Panc1 (cell line): ENCODE results near the gene GRM7. TPM values are rescaled to one million over a fixed set of nuclear protein-coding genes. Genes with fewer than 3 reads are reported as not detected.

Experiments
- ATAC-seq: fragments of 200-7000 bp; cut with Tn5 transposase; 2 replicates; pipeline ENCODE4 v1.9.1; 2020; ENCODE audit warnings: mild to moderate bottlenecking, moderate library complexity
- BruUV-seq: library from RNA; stranded (reverse); fragments of 400-500 nt; replicated peaks from 2 replicates; lab custom pipeline; 2021; lab: Mats Ljungman, UMichigan
- CTCF ChIA-PET: fragments of 300-600 bp; sonication (Branson Sonifier 250); formaldehyde crosslinking; loops from one replicate; lab custom pipeline; 2022; ENCODE audit warnings: antibody characterized with exemption; lab: Charles Lee
- POLR2A ChIA-PET: fragments of 300-600 bp; sonication (Branson Sonifier 250); formaldehyde crosslinking; loops from one replicate; lab custom pipeline; 2022; ENCODE audit warnings: antibody characterized with exemption; lab: Charles Lee
- DNase-seq: peaks from one replicate; pipeline ENCODE4 v3.0.0-alpha.2; 2010; ENCODE audit warnings: low read depth, low spot score
- H3K27ac ChIP-seq: 2 replicates; pipeline ENCODE4 v1.5.1; 2011; ENCODE audit warnings: mild to moderate bottlenecking, low read length, inconsistent platforms
- H3K27me3 ChIP-seq: fragments of 200-500 bp; sonication (Bioruptor generic); 2 replicates; pipeline ENCODE4 v1.6.0; 2014; ENCODE audit warnings: low read length, inconsistent platforms; ENCODE audit not compliant: control insufficient read depth, insufficient read depth
- H3K36me3 ChIP-seq: fragments of 200-500 bp; sonication (Bioruptor generic); 2 replicates; pipeline ENCODE4 v1.5.1; 2014; ENCODE audit warnings: inconsistent platforms, mild to moderate bottlenecking, low read length, moderate library complexity; ENCODE audit not compliant: control insufficient read depth, insufficient read depth
- H3K4me1 ChIP-seq: 2 replicates; pipeline ENCODE4 v1.5.1; 2011; ENCODE audit warnings: inconsistent platforms, mild to moderate bottlenecking, low read length, moderate library complexity; ENCODE audit not compliant: control insufficient read depth, insufficient read depth
- H3K4me3 ChIP-seq, 2 experiments: 2 replicates each; pipeline ENCODE4 v1.5.1; 2011 to 2012; ENCODE audit warnings: low read depth in 2 of 2, low read length in 2 of 2, mild to moderate bottlenecking in 2 of 2, inconsistent platforms in 1 of 2, moderate library complexity in 1 of 2
- H3K9me3 ChIP-seq: fragments of 200-500 bp; sonication (Bioruptor generic); 2 replicates; pipeline ENCODE4 v1.5.1; 2014; ENCODE audit warnings: low read depth, mild to moderate bottlenecking, inconsistent platforms, low read length, moderate library complexity; ENCODE audit not compliant: control insufficient read depth, insufficient read depth
- CTCF ChIP-seq: fragments of 450-650 bp; IDR thresholded peaks from 2 replicates; pipeline ENCODE4 v1.5.1; 2017; ENCODE audit warnings: mild to moderate bottlenecking
- POLR2AphosphoS5 ChIP-seq: IDR thresholded peaks from 2 replicates; pipeline ENCODE4 v1.6.1; 2012; ENCODE audit warnings: mild to moderate bottlenecking, low read depth, low read length, moderate library complexity
- SIN3A ChIP-seq: IDR thresholded peaks from 2 replicates; pipeline ENCODE4 v1.6.1; 2012; ENCODE audit warnings: low read depth, mild to moderate bottlenecking, low read length, moderate library complexity, borderline replicate concordance; ENCODE audit not compliant: insufficient read depth
- TCF7L2 ChIP-seq: IDR thresholded peaks from 2 replicates; pipeline ENCODE4 v1.6.1; 2011; ENCODE audit warnings: mild to moderate bottlenecking, low read depth, low read length, inconsistent platforms
- in situ Hi-C: cut with HindIII; loops from 2 replicates; pipeline ENCODE4 v1.10.0; 2016; ENCODE audit warnings: low sequenced_read_pairs, low pct_unique_long_range_greater_than_20kb
- intact Hi-C: fragments of 100-400 bp; cut with micrococcal nuclease; formaldehyde crosslinking; loops from one replicate; pipeline ENCODE4 v1.10.0; 2022; ENCODE audit not compliant: unreplicated experiment
- total RNA-seq: library from RNA; stranded (reverse); gene quantifications from one replicate; pipeline ENCODE4 v1.2.1, GENCODE V29; 2021; ENCODE audit not compliant: unreplicated experiment
- TF ChIP-seq, protein P1 (sequence below), 2 experiments: IDR thresholded peaks; 2 replicates each; pipeline ENCODE4 v1.6.1; 2011 to 2012; ENCODE audit warnings: low read depth in 2 of 2, control low read depth in 1 of 2, low read length in 1 of 2, mild to moderate bottlenecking in 1 of 2, moderate library complexity in 1 of 2; ENCODE audit not compliant: insufficient read depth in 1 of 2

The GRM7 gene
- total RNA-seq, 1 experiment from 2014 or later: not detected

DNA sequence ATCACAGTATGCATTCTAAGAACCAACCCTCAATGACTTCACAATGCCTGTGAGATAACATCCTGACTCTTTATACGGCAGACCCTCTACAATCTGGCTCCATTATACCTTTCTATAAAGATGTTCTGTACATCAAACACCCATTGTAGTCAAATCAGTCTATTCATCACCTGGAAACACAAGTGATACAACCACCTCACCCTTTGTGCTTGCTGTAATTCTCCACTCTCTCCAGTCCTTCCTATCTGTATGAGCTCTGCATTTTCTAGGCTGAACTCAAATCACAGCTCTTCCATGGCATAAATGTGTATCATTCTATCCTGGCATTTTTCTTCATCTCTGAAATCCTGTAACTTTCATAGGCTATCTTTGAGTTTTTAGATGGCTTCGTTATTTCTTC, 539.4 kb downstream of the GRM7 start:
- Histone ChIP-seq H3K4me1 (no peaks in the 10 kb centered on the region), H3K9me3 (no peaks in the 10 kb centered on the region), H3K36me3 (no peaks in the 10 kb centered on the region), H3K27me3 (no peaks in the 10 kb centered on the region), H3K4me3 (no peak overlapping the region), H3K27ac (no peak overlapping the region)
- POLR2A ChIA-PET: no interaction called here
- BruUV-seq: no TSS peak
- in situ Hi-C loops (no loop called here), intact Hi-C loops (no loop called here)
- CTCF ChIA-PET: no interaction called here
- ATAC-seq (no peak), DNase-seq (no peak)
- TF ChIP-seq CTCF (no peak), TCF7L2 (no peak), POLR2AphosphoS5 (no peak), SIN3A (no peak)
- TF ChIP-seq, protein P1, sequence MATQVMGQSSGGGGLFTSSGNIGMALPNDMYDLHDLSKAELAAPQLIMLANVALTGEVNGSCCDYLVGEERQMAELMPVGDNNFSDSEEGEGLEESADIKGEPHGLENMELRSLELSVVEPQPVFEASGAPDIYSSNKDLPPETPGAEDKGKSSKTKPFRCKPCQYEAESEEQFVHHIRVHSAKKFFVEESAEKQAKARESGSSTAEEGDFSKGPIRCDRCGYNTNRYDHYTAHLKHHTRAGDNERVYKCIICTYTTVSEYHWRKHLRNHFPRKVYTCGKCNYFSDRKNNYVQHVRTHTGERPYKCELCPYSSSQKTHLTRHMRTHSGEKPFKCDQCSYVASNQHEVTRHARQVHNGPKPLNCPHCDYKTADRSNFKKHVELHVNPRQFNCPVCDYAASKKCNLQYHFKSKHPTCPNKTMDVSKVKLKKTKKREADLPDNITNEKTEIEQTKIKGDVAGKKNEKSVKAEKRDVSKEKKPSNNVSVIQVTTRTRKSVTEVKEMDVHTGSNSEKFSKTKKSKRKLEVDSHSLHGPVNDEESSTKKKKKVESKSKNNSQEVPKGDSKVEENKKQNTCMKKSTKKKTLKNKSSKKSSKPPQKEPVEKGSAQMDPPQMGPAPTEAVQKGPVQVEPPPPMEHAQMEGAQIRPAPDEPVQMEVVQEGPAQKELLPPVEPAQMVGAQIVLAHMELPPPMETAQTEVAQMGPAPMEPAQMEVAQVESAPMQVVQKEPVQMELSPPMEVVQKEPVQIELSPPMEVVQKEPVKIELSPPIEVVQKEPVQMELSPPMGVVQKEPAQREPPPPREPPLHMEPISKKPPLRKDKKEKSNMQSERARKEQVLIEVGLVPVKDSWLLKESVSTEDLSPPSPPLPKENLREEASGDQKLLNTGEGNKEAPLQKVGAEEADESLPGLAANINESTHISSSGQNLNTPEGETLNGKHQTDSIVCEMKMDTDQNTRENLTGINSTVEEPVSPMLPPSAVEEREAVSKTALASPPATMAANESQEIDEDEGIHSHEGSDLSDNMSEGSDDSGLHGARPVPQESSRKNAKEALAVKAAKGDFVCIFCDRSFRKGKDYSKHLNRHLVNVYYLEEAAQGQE (IDR thresholded peaks at IDR 0.05; ENCODE audit: insufficient read depth in 1 of 2, low read depth in 2 of 2, low read length in 1 of 2): no peak

GRCh38 chr3:7401418-7401817, 540.5 kb downstream of the GRM7 start:
- ATAC-seq: no peak
- Histone ChIP-seq H3K27me3 (no peaks in the 10 kb centered on the region), H3K27ac (no peak overlapping the region), H3K9me3 (no peaks in the 10 kb centered on the region), H3K4me1 (no peaks in the 10 kb centered on the region), H3K4me3 (no peak overlapping the region), H3K36me3 (no peaks in the 10 kb centered on the region)
- TF ChIP-seq, protein P1 (IDR thresholded peaks at IDR 0.05; ENCODE audit: insufficient read depth in 1 of 2, low read depth in 2 of 2, low read length in 1 of 2): no peak
- no peak for TF ChIP-seq SIN3A
- TF ChIP-seq POLR2AphosphoS5: no peak
- no peak for TF ChIP-seq TCF7L2
- no peak for TF ChIP-seq CTCF
- no TSS peak for BruUV-seq
- CTCF ChIA-PET: no interaction called here
- in situ Hi-C loops (no loop called here), intact Hi-C loops (no loop called here)
- no peak for DNase-seq
- POLR2A ChIA-PET: no interaction called here
